Measurements from ENCODE around the gene RBP3. TPM values are rescaled to one million over a fixed set of nuclear protein-coding genes. Genes with fewer than 3 reads are reported as not detected.

Gene RBP3
- total RNA-seq, 4 donors from 2014 or later = not detected

DNA sequence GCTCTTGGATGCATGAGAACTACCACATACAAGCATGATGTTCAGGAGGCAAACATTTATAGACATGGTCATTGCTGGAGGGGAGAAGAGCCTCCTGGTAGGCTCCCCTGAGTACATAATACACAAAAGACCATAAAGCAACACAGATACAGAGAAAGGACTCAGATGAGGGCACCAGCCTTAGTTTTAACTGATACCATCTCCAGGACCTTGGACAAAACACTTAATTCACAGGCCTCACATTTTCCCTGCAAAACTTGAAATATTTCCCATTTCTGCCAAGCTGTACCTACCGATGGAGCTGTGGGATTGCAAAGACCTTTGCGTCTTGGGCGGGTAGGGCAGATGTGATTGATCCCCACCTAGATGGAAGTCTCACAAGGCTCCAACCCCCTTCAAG is 52.6 kb downstream of the RBP3 start:
- ATAC-seq (ENCODE audit: low FRiP score) (no peak), DNase-seq (ENCODE audit: low spot score) (no peak)
- TF ChIP-seq, protein P1, sequence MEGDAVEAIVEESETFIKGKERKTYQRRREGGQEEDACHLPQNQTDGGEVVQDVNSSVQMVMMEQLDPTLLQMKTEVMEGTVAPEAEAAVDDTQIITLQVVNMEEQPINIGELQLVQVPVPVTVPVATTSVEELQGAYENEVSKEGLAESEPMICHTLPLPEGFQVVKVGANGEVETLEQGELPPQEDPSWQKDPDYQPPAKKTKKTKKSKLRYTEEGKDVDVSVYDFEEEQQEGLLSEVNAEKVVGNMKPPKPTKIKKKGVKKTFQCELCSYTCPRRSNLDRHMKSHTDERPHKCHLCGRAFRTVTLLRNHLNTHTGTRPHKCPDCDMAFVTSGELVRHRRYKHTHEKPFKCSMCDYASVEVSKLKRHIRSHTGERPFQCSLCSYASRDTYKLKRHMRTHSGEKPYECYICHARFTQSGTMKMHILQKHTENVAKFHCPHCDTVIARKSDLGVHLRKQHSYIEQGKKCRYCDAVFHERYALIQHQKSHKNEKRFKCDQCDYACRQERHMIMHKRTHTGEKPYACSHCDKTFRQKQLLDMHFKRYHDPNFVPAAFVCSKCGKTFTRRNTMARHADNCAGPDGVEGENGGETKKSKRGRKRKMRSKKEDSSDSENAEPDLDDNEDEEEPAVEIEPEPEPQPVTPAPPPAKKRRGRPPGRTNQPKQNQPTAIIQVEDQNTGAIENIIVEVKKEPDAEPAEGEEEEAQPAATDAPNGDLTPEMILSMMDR (IDR thresholded peaks at IDR 0.05) = no peak

GRCh38 chr10:47401210-47401609 is 53.0 kb downstream of the RBP3 start:
- ATAC-seq (ENCODE audit: low FRiP score) = no peak
- DNase-seq (ENCODE audit: low spot score) = no peak
- TF ChIP-seq, protein P1 (IDR thresholded peaks at IDR 0.05) = no peak

GRCh38 chr10:47401874-47402640 is 53.9 kb downstream of the RBP3 start:
- no peak for DNase-seq (ENCODE audit: low spot score)

DNA sequence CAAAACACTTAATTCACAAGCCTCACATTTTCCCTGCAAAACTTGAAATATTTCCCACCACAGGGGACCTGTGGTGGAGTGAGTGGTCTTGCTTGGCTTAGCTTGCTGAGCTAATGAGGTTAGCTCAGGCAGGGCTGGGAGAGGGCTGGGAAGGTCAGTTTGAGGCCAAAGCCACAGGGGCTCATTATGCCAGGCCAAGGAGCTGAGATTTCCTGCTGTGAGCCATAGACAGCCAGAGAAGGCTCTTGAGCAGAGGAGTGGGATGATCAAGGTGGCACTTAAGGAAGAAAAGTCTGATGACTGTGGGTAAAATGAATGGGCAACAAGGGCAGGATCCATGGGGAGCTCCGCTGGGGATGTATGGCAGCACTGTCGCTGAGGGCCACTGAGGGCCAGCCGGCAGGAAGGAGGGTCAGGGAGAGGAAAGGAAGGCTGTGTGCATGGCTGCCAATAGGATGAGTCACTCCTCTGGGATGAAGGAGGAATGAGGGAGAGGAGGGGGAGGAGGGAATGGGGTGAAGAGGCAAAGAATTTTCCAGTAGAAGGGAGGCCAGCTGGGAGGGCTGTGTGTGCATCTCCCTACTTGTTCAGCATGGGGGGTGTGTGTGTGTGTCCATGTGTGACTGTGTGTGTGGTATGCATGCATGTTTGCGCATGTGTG is 54.6 kb downstream of the RBP3 start:
- DNase-seq (ENCODE audit: low spot score) (no peak), ATAC-seq (ENCODE audit: low FRiP score) (peak; percentile 57)
- TF ChIP-seq, protein P1 (IDR thresholded peaks at IDR 0.05) = no peak

More at GRCh38 chr10:47401874-47402640, 53.9 kb downstream of the RBP3 start:
- TF ChIP-seq, protein P1 (IDR thresholded peaks at IDR 0.05) = no peak
- ATAC-seq (ENCODE audit: low FRiP score) = no peak

DNA sequence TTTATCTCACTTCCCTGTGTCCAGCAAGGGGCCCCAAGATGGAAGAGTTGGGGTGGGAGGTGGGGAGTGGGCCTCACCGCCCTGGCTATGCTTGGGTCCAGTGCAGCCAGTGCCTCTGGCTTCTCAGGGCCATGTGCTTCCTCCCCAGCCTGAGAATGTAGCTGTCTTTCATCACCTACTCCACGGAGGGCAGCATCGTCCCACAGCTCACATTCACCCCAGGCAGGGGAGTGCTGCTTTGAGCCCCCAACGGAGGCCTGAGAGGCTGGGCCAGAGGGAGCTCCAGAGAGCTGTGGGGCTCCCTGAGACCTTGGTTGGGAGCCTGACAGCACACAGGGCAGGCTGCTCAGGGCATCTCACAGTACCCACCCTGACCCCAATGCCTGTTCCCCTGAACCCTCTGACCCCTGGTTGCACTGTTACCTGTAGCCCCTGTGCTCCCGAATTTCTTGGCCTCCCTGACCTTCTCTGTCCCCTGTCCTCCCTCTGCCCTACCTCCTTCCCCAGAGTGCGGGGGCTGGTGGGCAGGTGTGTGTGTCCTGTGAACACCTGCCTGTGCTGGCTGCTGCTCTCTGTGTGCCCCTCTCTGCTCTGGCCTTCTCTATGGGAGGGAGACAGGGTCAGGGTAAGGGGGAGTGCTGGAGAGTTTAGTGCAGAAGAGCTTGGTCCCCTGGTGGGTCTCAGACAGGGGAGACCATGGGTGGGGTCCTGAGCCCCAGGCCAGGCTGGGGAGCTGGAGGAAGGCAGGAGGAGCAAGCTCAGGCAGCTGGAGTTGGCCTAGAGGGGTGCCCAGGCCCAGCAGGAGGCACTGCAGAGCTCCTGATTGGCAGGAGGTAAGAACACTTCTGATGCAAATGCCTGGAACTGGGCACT is 55.5 kb downstream of the RBP3 start:
- TF ChIP-seq, protein P1 (IDR thresholded peaks at IDR 0.05) = no peak
- DNase-seq (ENCODE audit: low spot score) (no peak), ATAC-seq (ENCODE audit: low FRiP score) (no peak)

- ATAC-seq (ENCODE audit: low FRiP score) = no peak
- TF ChIP-seq, protein P1 (IDR thresholded peaks at IDR 0.05) = no peak
- DNase-seq (ENCODE audit: low spot score) = no peak
Observed at GRCh38 chr10:47404446-47404845, 56.3 kb downstream of the RBP3 start.

Data from omental fat pad (tissue), 4 donors.